NCI-H2081 treated with DMSO at 0.1 percent for 48 hours (cell line): ENCODE data around the gene VPS13A.
A peak's percentile ranks its signal among the peaks of the same experiment; 100 is the strongest.
"Not testable (repeated sequence)": the region's sequence is repeated elsewhere in the genome, so short reads cannot be mapped to it uniquely, and the experiment has no call there.

Experiments
- DNase-seq: peaks from one replicate; lab custom pipeline; 2025; lab: John Stamatoyannopoulos, UW

VPS13A gene

GRCh38 chr9:77424993-77425392 is 247.7 kb downstream of the VPS13A start:
- DNase-seq, result no peak

GRCh38 chr9:77426712-77427111 is 249.4 kb downstream of the VPS13A start:
- no peak for DNase-seq

- DNase-seq, result no peak
These were observed 250.1 kb downstream of the VPS13A start for GRCh38 chr9:77427256-77427927.

GRCh38 chr9:77429928-77430327 is 252.6 kb downstream of the VPS13A start:
- DNase-seq, result no peak

GRCh38 chr9:77432053-77432452 is 254.7 kb downstream of the VPS13A start:
- no peak for DNase-seq

- DNase-seq, result no peak
These were observed 256.5 kb downstream of the VPS13A start for GRCh38 chr9:77433675-77434445.

- no peak for DNase-seq
These were observed 257.9 kb downstream of the VPS13A start for GRCh38 chr9:77435277-77435676.

GRCh38 chr9:77435688-77436087 is 258.4 kb downstream of the VPS13A start:
- no peak for DNase-seq

- no peak for DNase-seq
These were observed 261.3 kb downstream of the VPS13A start for GRCh38 chr9:77438653-77439052.

- DNase-seq, result peak; percentile 88
These were observed 262.7 kb downstream of the VPS13A start for GRCh38 chr9:77440057-77440456.

- not testable (repeated sequence) for DNase-seq
These were observed 263.8 kb downstream of the VPS13A start for GRCh38 chr9:77441124-77441523.

- DNase-seq, result no peak
These were observed 265.1 kb downstream of the VPS13A start for GRCh38 chr9:77442436-77442835.

GRCh38 chr9:77447646-77448045 is 270.3 kb downstream of the VPS13A start:
- DNase-seq, result no peak

- DNase-seq, result no peak
These were observed 272.1 kb downstream of the VPS13A start for GRCh38 chr9:77449240-77450084.

GRCh38 chr9:77450085-77450475 is 272.7 kb downstream of the VPS13A start:
- DNase-seq, result no peak

- no peak for DNase-seq
These were observed 274.2 kb downstream of the VPS13A start for GRCh38 chr9:77451507-77451906.

GRCh38 chr9:77453825-77454647 is 276.7 kb downstream of the VPS13A start:
- DNase-seq, result no peak

- no peak for DNase-seq
These were observed 277.3 kb downstream of the VPS13A start for GRCh38 chr9:77454663-77455062.

- no peak for DNase-seq
These were observed 278.1 kb downstream of the VPS13A start for GRCh38 chr9:77455312-77455927.

GRCh38 chr9:77456829-77457437 is 279.6 kb downstream of the VPS13A start:
- peak; percentile 31 for DNase-seq
